HEK293 (cell line): Measurements from ENCODE around the gene DUSP12.

ENCODE experiments used
- EGR2 ChIP-seq: fragments of 450-650 bp; formaldehyde crosslinking; IDR thresholded peaks from 2 replicates; pipeline ENCODE4 v1.5.1; 2016; ENCODE audit warnings: low read depth, missing biosample characterization, missing genetic modification characterization
- GLI4 ChIP-seq: fragments of 450-650 bp; formaldehyde crosslinking; IDR thresholded peaks from 2 replicates; pipeline ENCODE4 v1.5.1; 2016; ENCODE audit warnings: missing biosample characterization, missing genetic modification characterization
- HIC1 ChIP-seq: fragments of 450-650 bp; formaldehyde crosslinking; IDR thresholded peaks from 2 replicates; pipeline ENCODE4 v1.5.1; 2016; ENCODE audit warnings: missing biosample characterization, missing genetic modification characterization
- HOXC10 ChIP-seq: sonication (generic); formaldehyde crosslinking; IDR thresholded peaks from 2 replicates; pipeline ENCODE4 v1.8.1; 2023; ENCODE audit warnings: mild to moderate bottlenecking, missing genetic modification reagents
- INSM2 ChIP-seq: fragments of 450-650 bp; formaldehyde crosslinking; IDR thresholded peaks from 2 replicates; pipeline ENCODE4 v1.5.1; 2016; ENCODE audit warnings: missing biosample characterization, missing genetic modification characterization
- KLF9 ChIP-seq: fragments of 450-650 bp; formaldehyde crosslinking; IDR thresholded peaks from 2 replicates; pipeline ENCODE4 v1.5.1; 2016; ENCODE audit warnings: missing biosample characterization, missing genetic modification characterization, low read depth
- PATZ1 ChIP-seq: fragments of 450-650 bp; formaldehyde crosslinking; IDR thresholded peaks from 2 replicates; pipeline ENCODE4 v1.5.1; 2016; ENCODE audit warnings: missing biosample characterization, missing genetic modification characterization
- PRDM4 ChIP-seq: fragments of 450-650 bp; formaldehyde crosslinking; IDR thresholded peaks from 2 replicates; pipeline ENCODE4 v1.5.1; 2017; ENCODE audit warnings: missing biosample characterization, missing genetic modification characterization
- TCF7L2 ChIP-seq: IDR thresholded peaks from 2 replicates; pipeline ENCODE4 v1.6.1; 2011; ENCODE audit warnings: low read depth, mild to moderate bottlenecking, inconsistent platforms, low read length, moderate library complexity, borderline replicate concordance
- ZBTB20 ChIP-seq: fragments of 450-650 bp; formaldehyde crosslinking; IDR thresholded peaks from 2 replicates; pipeline ENCODE4 v1.5.1; 2016; ENCODE audit warnings: missing biosample characterization, missing genetic modification characterization
- ZBTB21 ChIP-seq: fragments of 450-650 bp; formaldehyde crosslinking; IDR thresholded peaks from 2 replicates; pipeline ENCODE4 v1.5.1; 2017; ENCODE audit warnings: missing biosample characterization, missing genetic modification characterization
- ZBTB49 ChIP-seq: fragments of 450-650 bp; formaldehyde crosslinking; IDR thresholded peaks from 2 replicates; pipeline ENCODE4 v1.5.1; 2016; ENCODE audit warnings: missing biosample characterization, missing genetic modification characterization, low read depth
- ZEB2 ChIP-seq: fragments of 450-650 bp; formaldehyde crosslinking; IDR thresholded peaks from 2 replicates; pipeline ENCODE4 v1.5.1; 2016; ENCODE audit warnings: missing biosample characterization, missing genetic modification characterization
- ZFP37 ChIP-seq: fragments of 450-650 bp; formaldehyde crosslinking; IDR thresholded peaks from 2 replicates; pipeline ENCODE4 v1.5.1; 2016; ENCODE audit warnings: missing biosample characterization, missing genetic modification characterization
- ZFP69B ChIP-seq: fragments of 450-650 bp; formaldehyde crosslinking; IDR thresholded peaks from 2 replicates; pipeline ENCODE4 v1.5.1; 2016; ENCODE audit warnings: missing biosample characterization, missing genetic modification characterization
- ZNF112 ChIP-seq: fragments of 450-650 bp; formaldehyde crosslinking; IDR thresholded peaks from 2 replicates; pipeline ENCODE4 v1.5.0; 2017; ENCODE audit warnings: missing biosample characterization, missing genetic modification characterization
- ZNF138 ChIP-seq: fragments of 450-650 bp; formaldehyde crosslinking; IDR thresholded peaks from 2 replicates; pipeline ENCODE4 v1.5.1; 2016; ENCODE audit warnings: missing biosample characterization, missing genetic modification characterization, borderline replicate concordance
- ZNF2 ChIP-seq: fragments of 450-650 bp; formaldehyde crosslinking; IDR thresholded peaks from 2 replicates; pipeline ENCODE4 v1.5.1; 2016; ENCODE audit warnings: missing biosample characterization, missing genetic modification characterization
- ZNF324 ChIP-seq: fragments of 450-650 bp; formaldehyde crosslinking; IDR thresholded peaks from 2 replicates; pipeline ENCODE4 v1.5.1; 2016; ENCODE audit warnings: missing biosample characterization, missing genetic modification characterization
- ZNF335 ChIP-seq: fragments of 450-650 bp; formaldehyde crosslinking; conservative IDR thresholded peaks from 2 replicates; pipeline ENCODE4 v1.5.1; 2016; ENCODE audit warnings: missing biosample characterization, missing genetic modification characterization
- ZNF341 ChIP-seq: fragments of 450-650 bp; formaldehyde crosslinking; IDR thresholded peaks from 2 replicates; pipeline ENCODE4; 2016; ENCODE audit warnings: low read depth, missing biosample characterization, missing genetic modification characterization
- ZNF449 ChIP-seq: fragments of 450-650 bp; formaldehyde crosslinking; IDR thresholded peaks from 2 replicates; pipeline ENCODE4 v1.5.1; 2017; ENCODE audit warnings: missing biosample characterization, mild to moderate bottlenecking, missing genetic modification characterization, moderate library complexity
- ZNF501 ChIP-seq: fragments of 450-650 bp; formaldehyde crosslinking; IDR thresholded peaks from 2 replicates; pipeline ENCODE4 v1.5.1; 2016; ENCODE audit warnings: missing biosample characterization, missing genetic modification characterization
- ZNF610 ChIP-seq: fragments of 450-650 bp; formaldehyde crosslinking; IDR thresholded peaks from 2 replicates; pipeline ENCODE4 v1.5.1; 2016; ENCODE audit warnings: missing biosample characterization, missing genetic modification characterization, borderline replicate concordance
- ZNF777 ChIP-seq: fragments of 450-650 bp; formaldehyde crosslinking; IDR thresholded peaks from 2 replicates; pipeline ENCODE4 v1.5.1; 2017; ENCODE audit warnings: missing biosample characterization, missing genetic modification characterization, borderline replicate concordance
- ZNF791 ChIP-seq: fragments of 450-650 bp; formaldehyde crosslinking; IDR thresholded peaks from 2 replicates; pipeline ENCODE4 v1.5.1; 2016; ENCODE audit warnings: missing biosample characterization, missing genetic modification characterization
- ZNF837 ChIP-seq: fragments of 450-650 bp; formaldehyde crosslinking; IDR thresholded peaks from 2 replicates; pipeline ENCODE4 v1.5.1; 2016; ENCODE audit warnings: missing biosample characterization, missing genetic modification characterization

The DUSP12 gene

GRCh38 chr1:161726473-161727255, 22.9 kb upstream of the DUSP12 start (continued):
- TF ChIP-seq PRDM4 (tag by site-specific recombination) = peak; percentile 51; the same call in 1 of the 2 replicates
- peak; percentile 60 for TF ChIP-seq ZFP37
- peak; percentile 85 for TF ChIP-seq ZNF341 (tag by site-specific recombination)
- no peak for TF ChIP-seq ZNF112
- TF ChIP-seq ZNF791 (tag by site-specific recombination) = no peak
- 0 out of 2 replicates have a peak, but pooled peaks have one; percentile 6 for TF ChIP-seq ZNF777
- TF ChIP-seq ZNF610 (tag by site-specific recombination) = peak; percentile 29; the same call in 1 of the 2 replicates
- peak; percentile 47; the same call in 1 of the 2 replicates for TF ChIP-seq ZNF501 (tag by site-specific recombination)
- peak; percentile 74 for TF ChIP-seq ZNF2
- TF ChIP-seq GLI4 (tag by site-specific recombination) = peak; percentile 60; the same call in 1 of the 2 replicates
- TF ChIP-seq TCF7L2 = no peak
- TF ChIP-seq ZNF324 = no peak; the same call in 1 of the 2 replicates
- 0 out of 2 replicates have a peak, but pooled peaks have one; percentile 10 for TF ChIP-seq ZNF449 (tag by site-specific recombination)
- peak; percentile 87 for TF ChIP-seq ZEB2 (tag by site-specific recombination)
- no peak for TF ChIP-seq ZBTB49
- peak; percentile 72; the same call in 1 of the 2 replicates for TF ChIP-seq ZBTB20 (tag by site-specific recombination)
- TF ChIP-seq ZNF335 (tag by site-specific recombination) = peak; percentile 79
- peak; percentile 47; the same call in 1 of the 2 replicates for TF ChIP-seq EGR2 (tag by site-specific recombination)
- TF ChIP-seq HOXC10 (CRISPR knock-in tag) = no peak
- no peak for TF ChIP-seq ZNF138 (tag by site-specific recombination)
- 0 out of 2 replicates have a peak, but pooled peaks have one; percentile 13 for TF ChIP-seq ZFP69B (tag by site-specific recombination)
- 0 out of 2 replicates have a peak, but pooled peaks have one; percentile 54 for TF ChIP-seq PATZ1 (tag by site-specific recombination)
- no peak for TF ChIP-seq ZNF837
- TF ChIP-seq ZBTB21 = no peak
- TF ChIP-seq INSM2 = peak; percentile 12; the same call in 1 of the 2 replicates
- TF ChIP-seq KLF9 (tag by site-specific recombination) = peak; percentile 65; the same call in 1 of the 2 replicates
- TF ChIP-seq HIC1 = 0 out of 2 replicates have a peak, but pooled peaks have one; percentile 22
